H1 (cell line): ENCODE data around the gene ITGA3. TPM values are rescaled to one million over a fixed set of nuclear protein-coding genes. Genes with fewer than 3 reads are reported as not detected.

Experiments used
- ASH2L ChIP-seq: fragments of 200-600, 300-600 bp; sonication (generic); IDR thresholded peaks from one replicate; pipeline ENCODE4 v1.7.1; 2017; ENCODE audit warnings: low read length
- BACH1 ChIP-seq: IDR thresholded peaks from 2 replicates; pipeline ENCODE4 v1.6.1; 2012; ENCODE audit warnings: low read length, improper control_type of control experiment
- BRCA1 ChIP-seq: IDR thresholded peaks from 2 replicates; pipeline ENCODE4 v1.6.1; 2012; ENCODE audit warnings: low read depth, low read length, improper control_type of control experiment
- CREB1 ChIP-seq: IDR thresholded peaks from 2 replicates; pipeline ENCODE4 v1.6.1; 2012; ENCODE audit warnings: inconsistent platforms
- CTCF ChIP-seq, 3 experiments: IDR thresholded peaks; 1 replicate in 2 of 3; 2 replicates in 1 of 3; pipeline versions ENCODE4 v1.5.1 to v1.6.1; 2011; ENCODE audit warnings: low read length in 3 of 3, mild to moderate bottlenecking in 3 of 3, inconsistent platforms in 2 of 3, low read depth in 1 of 3, moderate library complexity in 1 of 3; ENCODE audit not compliant: insufficient read depth in 1 of 3; ENCODE audit errors: control extremely low read depth in 1 of 3
- EGR1 ChIP-seq: IDR thresholded peaks from 2 replicates; pipeline ENCODE4 v1.6.1; 2011; ENCODE audit warnings: low read depth, low read length, borderline replicate concordance
- EZH2 ChIP-seq: fragments of 200-600 bp; sonication (generic); IDR thresholded peaks from 2 replicates; pipeline ENCODE4 v1.7.1; 2012; ENCODE audit warnings: low read depth, mild to moderate bottlenecking, moderate library complexity, low read length, inconsistent platforms; ENCODE audit not compliant: severe bottlenecking
- HDAC6 ChIP-seq: IDR thresholded peaks from one replicate; pipeline ENCODE4 v1.7.1; 2012; ENCODE audit warnings: low read depth, mild to moderate bottlenecking, inconsistent platforms, low read length, moderate library complexity
- JUN ChIP-seq: IDR thresholded peaks from 2 replicates; pipeline ENCODE4 v1.6.1; 2011; ENCODE audit warnings: low read depth, mild to moderate bottlenecking, improper control_type of control experiment, low read length
- MAFK ChIP-seq: IDR thresholded peaks from 2 replicates; pipeline ENCODE4 v1.6.1; 2012; ENCODE audit warnings: low read depth, mild to moderate bottlenecking, improper control_type of control experiment, low read length
- NRF1 ChIP-seq: IDR thresholded peaks from 2 replicates; pipeline ENCODE4 v1.6.1; 2011; ENCODE audit warnings: mild to moderate bottlenecking, low read depth, low read length, improper control_type of control experiment
- RAD21 ChIP-seq, 2 experiments: IDR thresholded peaks in 1 of 2; conservative IDR thresholded peaks in 1 of 2; 2 replicates each; pipeline ENCODE4 v1.6.1; 2011; ENCODE audit warnings: low read depth in 2 of 2, low read length in 2 of 2, improper control_type of control experiment in 1 of 2, inconsistent platforms in 1 of 2, mild to moderate bottlenecking in 1 of 2, moderate library complexity in 1 of 2
- SIN3A ChIP-seq, 2 experiments: IDR thresholded peaks in 1 of 2; conservative IDR thresholded peaks in 1 of 2; 2 replicates each; pipeline ENCODE4 v1.6.1; 2011 to 2012; ENCODE audit warnings: low read length in 2 of 2, improper control_type of control experiment in 1 of 2, low read depth in 1 of 2, mild to moderate bottlenecking in 1 of 2
- SIRT6 ChIP-seq: IDR thresholded peaks from one replicate; pipeline ENCODE4 v1.7.1; 2012; ENCODE audit warnings: low read length, inconsistent platforms
- SIX5 ChIP-seq: IDR thresholded peaks from 2 replicates; pipeline ENCODE4 v1.6.1; 2011; ENCODE audit warnings: mild to moderate bottlenecking, low read depth, low read length
- SP4 ChIP-seq: IDR thresholded peaks from 2 replicates; pipeline ENCODE4 v1.6.1; 2012; ENCODE audit warnings: low read length, inconsistent platforms
- TAF7 ChIP-seq: optimal IDR thresholded peaks from 2 replicates; pipeline ENCODE3; 2011; ENCODE audit warnings: low read depth, mild to moderate bottlenecking, inconsistent platforms, low read length, moderate library complexity, borderline replicate concordance
- TEAD4 ChIP-seq: IDR thresholded peaks from 2 replicates; pipeline ENCODE4 v1.6.1; 2012; ENCODE audit warnings: low read depth, low read length, inconsistent platforms, mixed read lengths
- USF2 ChIP-seq: IDR thresholded peaks from 2 replicates; pipeline ENCODE4 v1.6.1; 2011; ENCODE audit warnings: low read length, improper control_type of control experiment
- YY1 ChIP-seq: IDR thresholded peaks from 2 replicates; pipeline ENCODE4 v1.6.1; 2011; ENCODE audit warnings: low read depth, mild to moderate bottlenecking, low read length
- polyA plus RNA-seq, 7 experiments: library from polyadenylated mRNA; depleted of rRNA in 3 of 7; stranded (reverse) in 5 of 7; unstranded in 2 of 7; fragments of >200 nt in 5 of 7; fragments of 200-250 nt in 2 of 7; gene quantifications; 1 replicate in 5 of 7; 2 replicates in 1 of 7; 4 replicates in 1 of 7; pipeline versions ENCODE4 v1.2.1 to v1.2.3, GENCODE V29; 2011 to 2013; ENCODE audit warnings: missing spikeins in 2 of 7, mixed read lengths in 2 of 7
- total RNA-seq: library from RNA; stranded (reverse); fragmentation: NEBNext Ultra II Directional; extraction: Animal tissue kit (Norgen Biotek cat#: 25700); gene quantifications from 2 replicates; pipeline ENCODE4 v1.2.1, GENCODE V29; 2021

Gene ITGA3
- total and polyA plus RNA-seq, 2 of the 8 experiments (the other 6 are each of a cell fraction or from before 2014, with no cell fraction given), result 24.0 to 24.2 TPM

GRCh38 chr17:50027881-50028735 is 27.8 kb upstream of the ITGA3 start (continued):
- TF ChIP-seq YY1 (0 out of 2 replicates have a peak, but pooled peaks have one; percentile 22), SIRT6 (no peak), SIX5 (no peak), CTCF (IDR thresholded peaks at IDR 0.05; ENCODE audit: control extremely low read depth in 1 of 3, insufficient read depth in 1 of 3, low read depth in 1 of 3, low read length in 3 of 3) (no peak), BACH1 (no peak; the same call in 1 of the 2 replicates), TEAD4 (peak; percentile 99), SIN3A (conservative IDR thresholded peaks at IDR 0.05 in 1 of 2, IDR thresholded peaks at IDR 0.05 in 1 of 2; ENCODE audit: low read depth in 1 of 2, low read length in 2 of 2) (no peak), ASH2L (peak; percentile 75), EGR1 (no peak), EZH2 (no peak), MAFK (no peak), BRCA1 (no peak), JUN (no peak), USF2 (no peak), RAD21 (IDR thresholded peaks at IDR 0.05 in 1 of 2, conservative IDR thresholded peaks at IDR 0.05 in 1 of 2; ENCODE audit: low read depth in 2 of 2, low read length in 2 of 2) (no peak), CREB1 (peak; percentile 28; the same call in 1 of the 2 replicates), TAF7 (no peak), SP4 (no peak), NRF1 (no peak), HDAC6 (no peak)
